H1 (cell line): ENCODE data around the gene CITED1. TPM values are rescaled to one million over a fixed set of nuclear protein-coding genes. Genes with fewer than 3 reads are reported as not detected.

Source experiments
- SRF ChIP-seq: IDR thresholded peaks from 2 replicates; pipeline ENCODE4 v1.6.1; 2011; ENCODE audit warnings: mild to moderate bottlenecking, low read depth, low read length, moderate library complexity
- polyA plus RNA-seq, 7 experiments: library from polyadenylated mRNA; depleted of rRNA in 3 of 7; stranded (reverse) in 5 of 7; unstranded in 2 of 7; fragments of >200 nt in 5 of 7; fragments of 200-250 nt in 2 of 7; gene quantifications; 1 replicate in 5 of 7; 2 replicates in 1 of 7; 4 replicates in 1 of 7; pipeline versions ENCODE4 v1.2.1 to v1.2.3, GENCODE V29; 2011 to 2013; ENCODE audit warnings: missing spikeins in 2 of 7, mixed read lengths in 2 of 7
- total RNA-seq: library from RNA; stranded (reverse); fragmentation: NEBNext Ultra II Directional; extraction: Animal tissue kit (Norgen Biotek cat#: 25700); gene quantifications from 2 replicates; pipeline ENCODE4 v1.2.1, GENCODE V29; 2021
- TF ChIP-seq, protein P1 (sequence below), 3 experiments: IDR thresholded peaks; 1 replicate in 2 of 3; 2 replicates in 1 of 3; pipeline versions ENCODE4 v1.5.1 to v1.6.1; 2011; ENCODE audit warnings: low read length in 3 of 3, mild to moderate bottlenecking in 3 of 3, inconsistent platforms in 2 of 3, low read depth in 1 of 3, moderate library complexity in 1 of 3; ENCODE audit not compliant: insufficient read depth in 1 of 3; ENCODE audit errors: control extremely low read depth in 1 of 3

The CITED1 gene
- total and polyA plus RNA-seq, 2 of the 8 experiments (the other 6 are each of a cell fraction or from before 2014, with no cell fraction given) = 1.2 to 2.4 TPM

- TF ChIP-seq, protein P1, sequence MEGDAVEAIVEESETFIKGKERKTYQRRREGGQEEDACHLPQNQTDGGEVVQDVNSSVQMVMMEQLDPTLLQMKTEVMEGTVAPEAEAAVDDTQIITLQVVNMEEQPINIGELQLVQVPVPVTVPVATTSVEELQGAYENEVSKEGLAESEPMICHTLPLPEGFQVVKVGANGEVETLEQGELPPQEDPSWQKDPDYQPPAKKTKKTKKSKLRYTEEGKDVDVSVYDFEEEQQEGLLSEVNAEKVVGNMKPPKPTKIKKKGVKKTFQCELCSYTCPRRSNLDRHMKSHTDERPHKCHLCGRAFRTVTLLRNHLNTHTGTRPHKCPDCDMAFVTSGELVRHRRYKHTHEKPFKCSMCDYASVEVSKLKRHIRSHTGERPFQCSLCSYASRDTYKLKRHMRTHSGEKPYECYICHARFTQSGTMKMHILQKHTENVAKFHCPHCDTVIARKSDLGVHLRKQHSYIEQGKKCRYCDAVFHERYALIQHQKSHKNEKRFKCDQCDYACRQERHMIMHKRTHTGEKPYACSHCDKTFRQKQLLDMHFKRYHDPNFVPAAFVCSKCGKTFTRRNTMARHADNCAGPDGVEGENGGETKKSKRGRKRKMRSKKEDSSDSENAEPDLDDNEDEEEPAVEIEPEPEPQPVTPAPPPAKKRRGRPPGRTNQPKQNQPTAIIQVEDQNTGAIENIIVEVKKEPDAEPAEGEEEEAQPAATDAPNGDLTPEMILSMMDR (IDR thresholded peaks at IDR 0.05; ENCODE audit: control extremely low read depth in 1 of 3, insufficient read depth in 1 of 3, low read depth in 1 of 3, low read length in 3 of 3) = no peak
- TF ChIP-seq SRF = no peak
These were observed 40.5 kb downstream of the CITED1 start (continued) for GRCh38 chrX:72265263-72265662.
